ENCODE results near the gene PPP2R3B.

DNA sequence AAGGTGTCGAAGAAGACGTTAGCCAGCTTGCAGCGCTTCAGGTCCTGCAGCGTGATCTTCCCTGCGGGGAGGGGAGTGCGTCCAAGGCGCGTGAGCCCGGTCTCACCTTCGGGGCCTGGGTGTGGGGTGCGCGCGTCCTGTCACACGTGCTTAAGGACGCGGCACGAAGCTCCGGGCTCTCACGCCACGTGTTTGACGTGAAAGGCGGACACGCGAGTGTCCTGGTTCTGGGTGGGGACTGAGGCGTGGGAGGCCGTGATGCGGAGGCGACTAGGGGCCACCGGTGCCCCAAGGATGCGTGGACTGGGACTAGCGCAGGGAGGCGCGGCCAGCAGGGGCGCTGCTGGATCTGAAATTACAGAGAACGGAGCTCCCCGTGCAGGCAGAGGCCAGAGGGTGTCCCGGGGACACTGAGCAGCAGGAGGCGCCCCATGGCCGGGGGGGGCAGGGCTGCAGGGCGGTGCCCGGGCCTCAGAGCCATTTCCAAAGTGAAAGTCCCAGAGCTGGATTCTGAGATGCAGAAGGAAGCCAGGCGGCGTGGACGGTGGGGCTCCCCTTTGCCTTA, 47.8 kb downstream of the PPP2R3B start:
- no peak for TF ChIP-seq RCOR1 (IDR thresholded peaks at IDR 0.05; ENCODE audit: insufficient replicate concordance, low read length)
- TF ChIP-seq, protein P1, sequence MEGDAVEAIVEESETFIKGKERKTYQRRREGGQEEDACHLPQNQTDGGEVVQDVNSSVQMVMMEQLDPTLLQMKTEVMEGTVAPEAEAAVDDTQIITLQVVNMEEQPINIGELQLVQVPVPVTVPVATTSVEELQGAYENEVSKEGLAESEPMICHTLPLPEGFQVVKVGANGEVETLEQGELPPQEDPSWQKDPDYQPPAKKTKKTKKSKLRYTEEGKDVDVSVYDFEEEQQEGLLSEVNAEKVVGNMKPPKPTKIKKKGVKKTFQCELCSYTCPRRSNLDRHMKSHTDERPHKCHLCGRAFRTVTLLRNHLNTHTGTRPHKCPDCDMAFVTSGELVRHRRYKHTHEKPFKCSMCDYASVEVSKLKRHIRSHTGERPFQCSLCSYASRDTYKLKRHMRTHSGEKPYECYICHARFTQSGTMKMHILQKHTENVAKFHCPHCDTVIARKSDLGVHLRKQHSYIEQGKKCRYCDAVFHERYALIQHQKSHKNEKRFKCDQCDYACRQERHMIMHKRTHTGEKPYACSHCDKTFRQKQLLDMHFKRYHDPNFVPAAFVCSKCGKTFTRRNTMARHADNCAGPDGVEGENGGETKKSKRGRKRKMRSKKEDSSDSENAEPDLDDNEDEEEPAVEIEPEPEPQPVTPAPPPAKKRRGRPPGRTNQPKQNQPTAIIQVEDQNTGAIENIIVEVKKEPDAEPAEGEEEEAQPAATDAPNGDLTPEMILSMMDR (conservative IDR thresholded peaks at IDR 0.05; ENCODE audit: low read depth, low read length): no peak
- no peak for TF ChIP-seq MAZ (IDR thresholded peaks at IDR 0.05; ENCODE audit: borderline replicate concordance, low read depth, low read length)
- no peak for TF ChIP-seq RFX5 (IDR thresholded peaks at IDR 0.05; ENCODE audit: low read depth, low read length)
- no peak for TF ChIP-seq SMC3 (IDR thresholded peaks at IDR 0.05; ENCODE audit: low read depth, low read length)
- TF ChIP-seq FOS (IDR thresholded peaks at IDR 0.05; ENCODE audit: low read depth, low read length): no peak
- TF ChIP-seq CHD1 (IDR thresholded peaks at IDR 0.05; ENCODE audit: low read depth, low read length): no peak
- no peak for TF ChIP-seq POLR2A (IDR thresholded peaks at IDR 0.05; ENCODE audit: low read depth, low read length)
- TF ChIP-seq, protein P2, sequence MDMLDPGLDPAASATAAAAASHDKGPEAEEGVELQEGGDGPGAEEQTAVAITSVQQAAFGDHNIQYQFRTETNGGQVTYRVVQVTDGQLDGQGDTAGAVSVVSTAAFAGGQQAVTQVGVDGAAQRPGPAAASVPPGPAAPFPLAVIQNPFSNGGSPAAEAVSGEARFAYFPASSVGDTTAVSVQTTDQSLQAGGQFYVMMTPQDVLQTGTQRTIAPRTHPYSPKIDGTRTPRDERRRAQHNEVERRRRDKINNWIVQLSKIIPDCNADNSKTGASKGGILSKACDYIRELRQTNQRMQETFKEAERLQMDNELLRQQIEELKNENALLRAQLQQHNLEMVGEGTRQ (IDR thresholded peaks at IDR 0.05; ENCODE audit: low read depth, low read length): no peak
- no peak for TF ChIP-seq CEBPB (IDR thresholded peaks at IDR 0.05; ENCODE audit: low read depth, low read length)
- no peak for TF ChIP-seq MAFK (IDR thresholded peaks at IDR 0.05; ENCODE audit: low read depth, low read length)
- TF ChIP-seq, protein P3, sequence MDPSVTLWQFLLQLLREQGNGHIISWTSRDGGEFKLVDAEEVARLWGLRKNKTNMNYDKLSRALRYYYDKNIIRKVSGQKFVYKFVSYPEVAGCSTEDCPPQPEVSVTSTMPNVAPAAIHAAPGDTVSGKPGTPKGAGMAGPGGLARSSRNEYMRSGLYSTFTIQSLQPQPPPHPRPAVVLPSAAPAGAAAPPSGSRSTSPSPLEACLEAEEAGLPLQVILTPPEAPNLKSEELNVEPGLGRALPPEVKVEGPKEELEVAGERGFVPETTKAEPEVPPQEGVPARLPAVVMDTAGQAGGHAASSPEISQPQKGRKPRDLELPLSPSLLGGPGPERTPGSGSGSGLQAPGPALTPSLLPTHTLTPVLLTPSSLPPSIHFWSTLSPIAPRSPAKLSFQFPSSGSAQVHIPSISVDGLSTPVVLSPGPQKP (IDR thresholded peaks at IDR 0.05; ENCODE audit: borderline replicate concordance, low read depth, low read length): no peak
- no peak for TF ChIP-seq BHLHE40 (IDR thresholded peaks at IDR 0.05; ENCODE audit: low read depth, low read length)
- TF ChIP-seq MXI1 (IDR thresholded peaks at IDR 0.05; ENCODE audit: borderline replicate concordance, low read depth, low read length): no peak
